Right lobe of liver (tissue), 6 donors: ENCODE results near the gene LHFPL6. TPM values are rescaled to one million over a fixed set of nuclear protein-coding genes. Genes with fewer than 3 reads are reported as not detected.

Experiments
- ATAC-seq, 4 donors: fragments of 200-7000 bp; cut with Tn5 transposase; one replicate each; pipeline ENCODE4 v1.9.1; 2020; ENCODE audit warnings: mild to moderate bottlenecking in 4 of 4, moderate library complexity in 4 of 4
- DNase-seq, 3 donors: peaks; one replicate each; pipeline ENCODE4 v3.0.0-alpha.2; 2020
- H3K27ac ChIP-seq, 3 donors: fragments of 200-600 bp; one replicate each; pipeline ENCODE4 v1.8.0; 2022
- H3K27me3 ChIP-seq, 2 donors: fragments of 200-600 bp; one replicate each; pipeline ENCODE4 v1.8.0; 2022
- H3K36me3 ChIP-seq, 4 donors: fragments of 200-600 bp; sonication (generic) in 1 of 4; one replicate each; pipeline versions ENCODE4 v1.5.1 to v1.8.0; 2017 to 2022; ENCODE audit warnings: control low read depth in 1 of 4
- H3K4me1 ChIP-seq, 4 donors: fragments of 200-600 bp; sonication (generic) in 1 of 4; one replicate each; pipeline versions ENCODE4 v1.5.1 to v1.8.0; 2017 to 2022; ENCODE audit warnings: control low read depth in 1 of 4
- H3K4me3 ChIP-seq, 3 donors: fragments of 200-600 bp; one replicate each; pipeline ENCODE4 v1.8.0; 2022
- H3K9me3 ChIP-seq, 4 donors: fragments of 200-600 bp; sonication (generic) in 1 of 4; one replicate each; pipeline versions ENCODE4 v1.5.1 to v1.8.0; 2017 to 2022; ENCODE audit warnings: control low read depth in 1 of 4
- CTCF ChIP-seq, 4 donors: fragments of 200-600 bp in 3 of 4; fragments of 450-650 bp in 1 of 4; IDR thresholded peaks; one replicate each; pipeline versions ENCODE4 v1.5.1 to v1.8.0; 2016 to 2022; ENCODE audit warnings: antibody characterized with exemption in 4 of 4, mild to moderate bottlenecking in 2 of 4
- POLR2A ChIP-seq: fragments of 450-650 bp; IDR thresholded peaks from one replicate; pipeline ENCODE4 v1.6.1; 2017; ENCODE audit warnings: antibody characterized with exemption, mild to moderate bottlenecking
- WGBS: methylation state at CpG from one replicate; pipeline ENCODE4 v1.1.6; 2018; ENCODE audit warnings: low coverage, low lambda C conversion rate; ENCODE audit not compliant: insufficient coverage; ENCODE audit errors: missing lambda C conversion rate; 5-methylcytosine and 5-hydroxymethylcytosine counted together
- intact Hi-C, 2 donors: fragments of 100-400 bp; cut with DNase I; formaldehyde crosslinking; loops; one replicate each; pipeline versions ENCODE4 v1.11.2 to v1.14.1; 2022
- total RNA-seq, 6 experiments: library from RNA; depleted of rRNA in 2 of 6; stranded (reverse); fragments of >200 nt in 2 of 6; fragmentation: NEBNext Ultra II Directional in 3 of 6; extraction: Animal tissue kit (Norgen Biotek cat#: 25700) in 3 of 6; gene quantifications; one replicate each; pipeline versions ENCODE4 v1.1.0 to v1.2.4, GENCODE V29; 2016 to 2023
- donor health status: DM: no; HTN: yes; CAD: no.
- donor health status: DM: no; HTN: no; CAD: no.
- donor health status: DM: no; HTN: no; CAD: no.
- donor health status: DM: no; HTN: yes; CAD: no.
- donor health status: DM: no; HTN: yes; CAD: no.

Gene LHFPL6
- total RNA-seq, 6 experiments from 2014 or later = 3.0 to 8.4 (median 4.6) TPM

- Histone ChIP-seq H3K4me3 (no peak overlapping the region), H3K27me3 (no peaks in the 10 kb centered on the region), H3K4me1 (no peaks in the 10 kb centered on the region), H3K36me3 (no peaks in the 10 kb centered on the region), H3K27ac (no peak overlapping the region), H3K9me3 (no peaks in the 10 kb centered on the region)
- intact Hi-C loops = no loop called here
- no peak for TF ChIP-seq POLR2A
- no peak for TF ChIP-seq CTCF (IDR thresholded peaks at IDR 0.05)
- DNase-seq = no peak
- no peak for ATAC-seq
- 22% methylated on average over 1 of the region's 1 CpG for WGBS
Measured at GRCh38 chr13:39461685-39462266, 141.2 kb downstream of the LHFPL6 start.

GRCh38 chr13:39457274-39457673 lies 145.7 kb downstream of the LHFPL6 start:
- no peak overlapping the region for H3K27ac ChIP-seq

DNA sequence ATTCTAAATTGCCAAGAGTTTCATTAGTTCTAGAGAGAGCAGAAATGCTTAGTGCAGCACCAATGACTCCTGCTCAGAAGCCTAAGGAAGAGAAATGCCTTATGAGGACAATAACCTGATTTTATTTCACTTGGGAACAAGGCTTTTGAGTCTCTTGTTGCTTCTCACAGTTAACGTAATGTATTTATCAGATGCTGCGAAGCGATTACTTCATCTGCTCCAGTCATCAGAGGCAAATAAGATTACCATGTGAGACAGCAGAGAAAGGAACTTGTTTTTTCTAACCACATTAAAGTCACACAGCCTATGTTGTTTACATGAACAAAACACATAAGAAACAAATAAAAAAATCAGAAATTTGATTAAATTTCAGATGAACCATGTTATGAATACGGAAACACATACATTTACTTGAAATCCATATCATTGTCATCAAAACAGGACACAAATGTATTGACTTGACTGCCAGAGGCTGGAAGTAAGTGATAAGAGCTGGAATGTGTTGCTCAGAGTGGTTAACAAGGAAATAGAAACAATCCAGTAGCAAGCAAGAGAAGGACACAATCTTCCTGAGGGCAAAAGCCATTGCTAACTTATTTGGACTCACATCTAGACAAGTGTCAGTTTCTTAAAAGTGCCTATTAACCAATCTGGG lies 147.3 kb downstream of the LHFPL6 start:
- no peak overlapping the region for H3K27ac ChIP-seq
- H3K36me3 ChIP-seq = no peaks in the 10 kb centered on the region
- no peaks in the 10 kb centered on the region for H3K27me3 ChIP-seq
- H3K4me3 ChIP-seq = no peak overlapping the region
- ATAC-seq = no peak
- 33% methylated on average over 4 of the region's 4 CpGs for WGBS
- TF ChIP-seq POLR2A (no peak), CTCF (IDR thresholded peaks at IDR 0.05) (no peak)
- DNase-seq = no peak
- no peaks in the 10 kb centered on the region for H3K9me3 ChIP-seq
- intact Hi-C loops = no loop called here
- H3K4me1 ChIP-seq = peaks cover 0 to 8% (median 0%) of the 10 kb centered on the region in 4 donors

More at GRCh38 chr13:39457274-39457673, 145.7 kb downstream of the LHFPL6 start:
- no peaks in the 10 kb centered on the region for H3K9me3 ChIP-seq
- no peak overlapping the region for H3K4me3 ChIP-seq
- no peak for DNase-seq
- no peak for ATAC-seq
- WGBS = 74% methylated on average over 1 of the region's 1 CpG
- TF ChIP-seq CTCF (IDR thresholded peaks at IDR 0.05) = no peak
- no peak for TF ChIP-seq POLR2A
- no peaks in the 10 kb centered on the region for H3K4me1 ChIP-seq
- no peaks in the 10 kb centered on the region for H3K27me3 ChIP-seq
- intact Hi-C loops = no loop called here
- no peaks in the 10 kb centered on the region for H3K36me3 ChIP-seq

- no peaks in the 10 kb centered on the region for H3K27me3 ChIP-seq
- no peaks in the 10 kb centered on the region for H3K9me3 ChIP-seq
- no peaks in the 10 kb centered on the region for H3K36me3 ChIP-seq
- no peak overlapping the region for H3K4me3 ChIP-seq
- ATAC-seq (no peak), DNase-seq (no peak)
- WGBS = 57% methylated on average over 1 of the region's 1 CpG
- no peak for TF ChIP-seq CTCF (IDR thresholded peaks at IDR 0.05)
- TF ChIP-seq POLR2A = no peak
- intact Hi-C loops = no loop called here
- H3K4me1 ChIP-seq = peaks cover 0 to 8% (median 0%) of the 10 kb centered on the region in 4 donors
- H3K27ac ChIP-seq = no peak overlapping the region
Measured at GRCh38 chr13:39452834-39453233, 150.2 kb downstream of the LHFPL6 start.
